GM12864 (cell line): ENCODE data around the gene PCBP3.
"Not testable (repeated sequence)": the region's sequence is repeated elsewhere in the genome, so short reads cannot be mapped to it uniquely, and the experiment has no call there.

Experiments used
- DNase-seq: peaks from one replicate; pipeline ENCODE4 v3.0.0-alpha.2; 2011; ENCODE audit warnings: low read depth
- H3K4me3 ChIP-seq: 2 replicates; pipeline ENCODE4 v1.5.1; 2011; ENCODE audit warnings: mild to moderate bottlenecking, low read depth, low read length, control low read depth
- TF ChIP-seq, protein P1 (sequence below): IDR thresholded peaks from 2 replicates; pipeline ENCODE4 v1.5.1; 2011; ENCODE audit warnings: low read depth, mild to moderate bottlenecking, moderate library complexity, low read length, control low read depth, inconsistent platforms; ENCODE audit errors: missing control alignments

PCBP3 gene

DNA sequence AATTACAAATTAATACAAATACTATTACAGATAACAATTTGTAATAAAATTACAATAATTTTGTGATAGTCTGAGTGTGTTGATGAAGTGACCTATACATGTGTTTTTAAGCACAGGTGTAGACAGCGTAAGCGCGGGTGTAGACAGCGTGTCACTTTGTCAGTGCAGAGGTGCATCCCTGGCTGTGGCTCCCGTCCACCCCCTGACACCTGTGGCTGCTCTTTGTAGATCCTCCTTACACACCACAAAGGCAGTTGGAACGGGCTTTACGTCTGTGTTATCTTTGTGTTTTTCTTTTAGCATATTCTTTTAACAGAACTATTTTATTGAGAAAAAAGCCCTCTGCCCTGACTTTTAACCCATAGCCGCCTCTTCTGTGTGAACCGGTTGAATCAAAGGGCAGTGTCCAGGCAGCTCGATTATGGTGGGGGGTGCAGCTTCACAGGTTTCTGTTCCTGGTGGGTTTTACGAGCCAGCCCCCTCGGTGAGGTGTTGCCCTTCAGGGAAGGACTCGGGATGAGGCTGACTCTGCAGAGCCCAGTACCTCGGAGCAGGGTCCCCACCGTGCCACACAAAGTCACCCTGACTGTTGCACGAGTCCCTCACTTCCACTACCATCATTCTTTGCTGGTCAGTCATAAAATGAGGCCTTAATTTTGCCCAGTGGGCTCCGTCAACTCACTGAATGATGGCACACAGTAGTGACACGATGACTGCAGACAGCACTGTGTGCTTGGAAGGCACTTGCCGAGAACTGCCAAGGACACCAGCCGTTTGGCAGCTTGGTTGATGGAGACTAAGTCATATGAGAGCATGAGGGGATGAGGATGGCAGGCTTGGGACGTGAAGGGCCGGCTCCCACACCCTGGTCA is 251.6 kb downstream of the PCBP3 start:
- H3K4me3 ChIP-seq, result no peak overlapping the region
- TF ChIP-seq, protein P1, sequence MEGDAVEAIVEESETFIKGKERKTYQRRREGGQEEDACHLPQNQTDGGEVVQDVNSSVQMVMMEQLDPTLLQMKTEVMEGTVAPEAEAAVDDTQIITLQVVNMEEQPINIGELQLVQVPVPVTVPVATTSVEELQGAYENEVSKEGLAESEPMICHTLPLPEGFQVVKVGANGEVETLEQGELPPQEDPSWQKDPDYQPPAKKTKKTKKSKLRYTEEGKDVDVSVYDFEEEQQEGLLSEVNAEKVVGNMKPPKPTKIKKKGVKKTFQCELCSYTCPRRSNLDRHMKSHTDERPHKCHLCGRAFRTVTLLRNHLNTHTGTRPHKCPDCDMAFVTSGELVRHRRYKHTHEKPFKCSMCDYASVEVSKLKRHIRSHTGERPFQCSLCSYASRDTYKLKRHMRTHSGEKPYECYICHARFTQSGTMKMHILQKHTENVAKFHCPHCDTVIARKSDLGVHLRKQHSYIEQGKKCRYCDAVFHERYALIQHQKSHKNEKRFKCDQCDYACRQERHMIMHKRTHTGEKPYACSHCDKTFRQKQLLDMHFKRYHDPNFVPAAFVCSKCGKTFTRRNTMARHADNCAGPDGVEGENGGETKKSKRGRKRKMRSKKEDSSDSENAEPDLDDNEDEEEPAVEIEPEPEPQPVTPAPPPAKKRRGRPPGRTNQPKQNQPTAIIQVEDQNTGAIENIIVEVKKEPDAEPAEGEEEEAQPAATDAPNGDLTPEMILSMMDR, result no peak
- DNase-seq, result no peak

DNA sequence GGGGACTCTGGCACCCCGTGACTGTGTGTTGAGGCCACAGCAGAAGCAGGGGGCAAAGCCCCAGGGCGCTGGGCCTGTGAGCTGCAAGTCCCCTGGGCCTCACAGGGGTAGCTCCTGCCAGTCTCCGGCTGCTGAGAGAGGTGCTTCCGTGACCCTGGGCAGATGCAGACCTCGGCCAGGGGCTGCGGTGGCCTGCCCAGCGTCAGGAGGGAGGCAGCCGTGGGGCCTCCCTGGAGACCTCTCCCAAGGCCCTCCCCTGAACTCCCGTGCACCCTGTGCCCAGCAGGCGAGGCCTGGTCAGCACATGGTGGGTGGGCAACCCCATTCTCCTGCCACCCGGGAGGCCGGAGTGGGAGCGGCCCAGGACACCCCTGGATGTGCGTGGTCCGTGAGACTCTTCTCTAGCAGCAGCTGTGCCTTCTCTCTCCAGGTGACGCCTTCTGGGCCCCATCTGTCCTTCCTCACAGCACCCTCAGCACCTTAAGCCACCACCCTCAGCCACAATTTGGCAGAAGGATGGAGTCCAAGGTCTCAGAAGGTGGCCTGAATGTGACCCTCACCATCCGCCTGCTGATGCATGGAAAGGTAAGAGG is 252.3 kb downstream of the PCBP3 start:
- TF ChIP-seq, protein P1, result no peak
- H3K4me3 ChIP-seq, result no peak overlapping the region
- DNase-seq, result no peak

- not testable (repeated sequence) for DNase-seq, H3K4me3 ChIP-seq
Measured at GRCh38 chr21:45896431-45896830, 252.9 kb downstream of the PCBP3 start.

DNA sequence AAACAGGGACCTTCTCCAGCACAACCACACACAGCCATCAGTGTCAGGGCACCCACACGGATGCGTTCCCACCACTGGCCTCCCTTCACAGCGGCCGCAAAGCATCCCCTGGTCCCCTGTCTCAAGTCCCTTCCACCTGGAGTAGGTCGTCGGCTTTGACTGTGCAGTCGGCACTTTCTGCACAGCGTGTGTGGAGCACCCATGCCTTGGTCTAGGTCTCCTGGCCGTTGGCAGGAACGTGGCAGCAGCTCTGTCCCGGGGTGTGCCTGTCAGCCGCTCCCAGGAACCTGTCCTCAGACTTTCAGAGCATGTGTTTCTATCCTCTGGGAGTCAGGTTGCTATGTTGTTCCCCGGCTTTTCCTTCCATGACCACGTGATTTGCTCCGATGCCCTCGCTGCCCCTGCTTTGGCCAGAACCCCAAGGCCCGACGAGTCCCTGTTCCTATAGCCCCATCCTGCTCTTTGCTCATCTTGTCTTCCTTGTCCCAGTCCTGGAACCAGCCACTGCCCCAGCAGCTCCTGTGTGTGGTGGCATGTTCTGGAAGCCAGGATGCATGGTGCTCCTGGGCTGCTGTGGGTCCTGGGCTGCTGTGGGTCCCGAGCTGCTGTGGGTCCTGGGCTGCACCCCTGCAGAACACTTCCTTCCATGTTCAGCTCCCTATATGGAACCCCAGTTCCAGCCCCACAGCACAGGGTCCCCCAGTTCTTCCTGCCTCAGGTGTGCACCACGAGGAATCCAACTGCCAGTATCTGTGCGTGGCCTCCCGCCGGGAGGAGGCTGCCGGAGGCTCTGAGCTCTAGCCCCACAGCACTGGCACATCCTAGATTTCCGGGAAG is 253.9 kb downstream of the PCBP3 start:
- TF ChIP-seq, protein P1, result no peak
- no peak overlapping the region for H3K4me3 ChIP-seq
- DNase-seq, result no peak

- no peak for DNase-seq
- no peak overlapping the region for H3K4me3 ChIP-seq
- TF ChIP-seq, protein P1, result no peak
Measured at GRCh38 chr21:45898028-45898350, 254.5 kb downstream of the PCBP3 start.

DNA sequence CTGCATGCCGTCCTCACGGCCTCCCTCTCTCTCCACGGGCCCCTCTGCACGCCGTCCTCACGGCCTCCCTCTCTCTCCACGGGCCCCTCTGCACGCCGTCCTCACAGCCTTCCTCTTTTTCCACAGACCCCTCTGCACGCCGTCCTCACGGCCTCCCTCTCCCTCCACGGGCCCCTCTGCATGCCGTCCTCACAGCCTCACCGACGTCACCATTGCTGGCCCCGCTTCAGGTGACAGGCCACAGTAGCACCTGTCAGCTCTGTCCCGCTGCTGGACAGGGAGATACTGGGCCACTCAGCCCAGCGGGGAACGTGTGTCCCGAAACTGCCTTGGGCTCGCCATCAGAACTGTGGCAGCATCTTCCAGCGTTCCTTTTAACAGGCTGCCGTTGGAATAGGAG is 255.3 kb downstream of the PCBP3 start:
- TF ChIP-seq, protein P1, result no peak
- no peak overlapping the region for H3K4me3 ChIP-seq
- DNase-seq, result no peak

- TF ChIP-seq, protein P1, result no peak
- DNase-seq, result no peak
- H3K4me3 ChIP-seq, result no peak overlapping the region
Measured at GRCh38 chr21:45899317-45900033, 255.9 kb downstream of the PCBP3 start.
